HG02981 (cell line): ENCODE results near the gene SELP.

Experiments
- ATAC-seq: cut with Tn5 transposase; IDR thresholded peaks from one replicate; pipeline ENCODE4 v1.9.1; 2021; ENCODE audit warnings: mild to moderate bottlenecking, moderate library complexity; ENCODE audit not compliant: unreplicated experiment

Gene SELP

DNA sequence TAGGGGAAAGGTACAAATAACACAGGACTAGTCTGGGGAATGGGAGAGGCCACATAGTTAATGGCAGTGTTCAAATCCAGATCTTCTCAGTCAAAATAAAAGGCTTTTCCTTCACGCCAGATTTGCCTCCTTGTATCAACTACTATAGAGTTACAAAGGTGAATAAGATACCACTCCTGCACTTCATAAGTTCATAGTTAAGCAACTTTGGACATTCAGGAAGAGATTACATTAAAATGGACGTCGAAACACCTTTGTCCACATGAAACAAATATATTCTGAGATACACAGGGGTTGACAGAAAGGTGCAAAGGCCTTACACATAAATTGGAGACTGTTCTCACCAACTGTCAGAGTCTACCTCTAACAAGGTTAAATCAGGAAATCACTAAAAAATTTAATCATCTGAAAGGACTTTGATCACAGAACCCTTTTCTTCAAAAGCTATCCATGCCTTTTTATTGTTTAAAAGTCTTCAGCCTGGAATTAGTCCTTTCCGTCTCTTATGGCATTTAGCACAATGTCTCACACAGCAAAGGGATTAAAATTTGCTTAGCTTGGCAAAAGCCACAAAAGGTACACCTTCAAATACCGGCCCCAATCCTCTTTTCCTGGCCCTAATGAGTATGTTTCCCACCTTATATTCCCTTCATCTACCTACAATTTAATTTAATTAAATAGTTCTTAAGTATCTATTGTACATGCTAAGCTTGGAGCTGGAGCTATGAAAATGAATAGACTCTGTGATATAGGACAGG lies 51.8 kb downstream of the SELP start:
- ATAC-seq, result no peak

GRCh38 chr1:169576935-169577331 lies 53.0 kb downstream of the SELP start:
- ATAC-seq, result no peak

GRCh38 chr1:169576241-169576934 lies 53.5 kb downstream of the SELP start:
- no peak for ATAC-seq

- ATAC-seq, result no peak
Observed at GRCh38 chr1:169574336-169574735, 55.6 kb downstream of the SELP start.

DNA sequence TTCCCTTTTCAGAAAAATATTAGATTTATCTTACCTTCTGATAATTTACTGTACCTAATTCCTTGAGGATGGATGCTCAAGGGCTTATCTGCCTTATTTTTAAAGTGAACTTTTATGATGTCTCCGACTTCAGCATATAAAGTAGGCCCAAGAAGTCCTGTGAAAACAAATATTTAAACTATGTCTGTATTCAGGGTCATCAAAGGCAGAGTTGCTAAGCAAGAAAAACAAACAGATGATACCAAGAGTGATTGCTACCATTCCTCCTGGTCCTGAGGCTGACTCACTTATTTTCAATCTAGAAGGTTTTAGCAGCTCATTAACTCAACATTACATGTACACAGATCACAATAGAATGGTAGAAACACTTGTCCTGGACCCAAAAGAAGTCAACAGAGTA lies 57.7 kb downstream of the SELP start:
- ATAC-seq, result no peak

- ATAC-seq, result no peak
Observed at GRCh38 chr1:169571450-169571849, 58.5 kb downstream of the SELP start.

GRCh38 chr1:169570172-169570574 lies 59.8 kb downstream of the SELP start:
- ATAC-seq, result no peak

GRCh38 chr1:169568497-169568896 lies 61.4 kb downstream of the SELP start:
- ATAC-seq, result no peak

DNA sequence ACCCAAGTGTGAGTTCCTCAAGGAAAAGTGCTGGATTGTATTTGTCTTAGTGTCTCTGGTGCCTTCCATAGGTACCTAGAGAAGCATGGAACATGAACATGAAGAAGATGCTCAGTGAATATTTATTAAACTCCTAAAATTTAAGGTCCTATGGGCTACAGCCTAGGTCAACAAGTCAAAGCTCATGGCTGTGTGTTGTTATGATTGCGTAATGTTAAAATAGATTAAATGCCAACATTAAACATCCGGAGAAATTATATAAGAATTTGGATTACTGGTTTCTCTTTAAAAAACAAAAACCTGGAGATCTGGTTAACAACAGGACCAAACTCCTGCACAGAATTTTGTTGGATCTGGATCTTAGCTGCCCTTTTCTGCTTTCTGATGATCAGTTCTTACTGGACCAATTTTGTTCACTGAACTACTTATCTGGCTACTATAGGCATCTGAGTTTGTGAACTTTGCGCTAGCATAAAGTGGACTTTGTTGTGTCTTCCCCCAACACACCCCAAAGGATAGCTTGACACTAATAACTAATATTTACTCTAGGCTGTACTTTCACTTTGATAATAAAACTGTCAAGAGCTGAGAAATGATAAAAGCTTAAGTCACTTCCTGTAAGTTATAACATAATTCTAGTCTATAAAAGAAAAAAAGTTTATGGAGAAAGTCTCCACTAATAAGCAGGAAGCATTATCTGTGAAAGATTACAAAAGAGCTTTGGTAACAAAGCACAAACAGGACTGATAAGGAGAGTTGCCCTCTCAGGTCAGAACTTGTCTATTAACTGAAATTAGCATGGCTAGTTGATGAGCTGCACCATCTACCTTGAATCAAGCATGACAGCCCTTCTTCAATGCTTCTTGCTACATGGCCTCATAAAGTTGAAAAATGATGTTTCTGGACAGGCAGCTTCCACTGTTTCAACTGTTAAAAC lies 64.3 kb downstream of the SELP start:
- ATAC-seq, result no peak

GRCh38 chr1:169563650-169564049 lies 66.3 kb downstream of the SELP start:
- no peak for ATAC-seq

DNA sequence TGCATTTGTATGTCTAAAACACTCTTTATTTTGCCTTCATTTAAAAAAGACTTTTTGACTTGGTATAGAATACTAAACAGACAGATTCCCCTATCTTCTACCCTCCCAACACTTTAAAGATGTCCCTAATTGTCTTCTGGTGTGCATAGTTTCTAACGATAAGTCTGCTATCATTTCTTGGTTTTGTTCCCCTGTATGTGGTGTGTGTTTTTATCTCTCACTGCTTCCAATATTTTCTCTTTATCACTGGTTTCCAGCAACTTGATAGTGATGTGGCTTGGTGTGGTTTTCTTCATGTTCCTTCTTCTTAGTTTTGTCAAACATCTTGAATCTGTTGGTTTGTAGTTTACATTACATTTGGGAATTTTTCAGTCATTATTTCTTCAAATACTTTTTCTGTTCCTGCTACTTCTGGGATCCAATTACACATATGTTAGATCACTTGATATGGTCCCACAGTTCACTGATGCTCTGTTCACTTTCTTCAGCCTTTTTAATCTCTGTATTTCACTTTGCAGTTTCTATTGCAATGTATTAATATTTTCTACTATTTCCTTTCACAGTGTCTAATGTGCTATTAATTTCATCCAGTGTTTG lies 66.8 kb downstream of the SELP start:
- ATAC-seq, result no peak

- ATAC-seq, result no peak
Observed at GRCh38 chr1:169561692-169562091, 68.2 kb downstream of the SELP start.

DNA sequence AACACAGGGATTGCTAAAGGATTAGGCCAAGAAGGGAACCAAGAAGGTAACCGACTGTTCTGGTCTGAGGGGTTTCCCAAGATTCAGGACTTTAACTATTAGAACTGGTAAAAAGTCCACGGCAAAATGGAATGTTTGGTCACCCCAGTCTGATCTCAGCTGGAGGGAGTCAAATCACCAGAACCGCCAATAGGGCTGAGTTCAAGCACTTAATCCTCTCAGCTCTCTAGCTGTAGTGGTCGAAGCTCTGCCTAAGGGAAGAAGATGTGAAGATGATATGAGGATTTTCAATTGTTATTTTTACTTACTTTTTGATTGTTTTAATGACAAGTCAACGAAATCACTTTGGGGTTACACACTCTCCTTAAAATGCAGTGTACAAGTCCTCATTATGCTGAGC lies 72.8 kb downstream of the SELP start:
- ATAC-seq, result no peak

DNA sequence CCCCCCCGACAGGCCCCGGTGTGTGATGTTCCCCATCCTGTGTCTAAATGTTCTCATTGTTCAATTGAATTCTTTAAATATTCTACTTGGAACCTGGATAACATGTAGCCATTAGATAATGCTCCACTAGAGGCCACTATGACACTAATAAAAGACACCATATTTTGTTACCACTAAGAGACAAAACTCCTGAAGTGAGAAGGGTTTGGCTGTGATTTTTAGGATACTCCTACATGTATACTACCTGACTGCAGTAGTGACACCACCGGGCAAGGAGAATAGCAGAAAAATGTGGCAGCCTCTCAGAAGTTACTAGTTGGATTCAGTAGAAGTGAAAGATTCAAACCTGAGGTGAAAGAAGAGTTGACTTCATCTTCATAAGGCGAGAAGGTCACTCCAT lies 79.6 kb downstream of the SELP start:
- no peak for ATAC-seq

GRCh38 chr1:169548282-169548681 lies 81.6 kb downstream of the SELP start:
- no peak for ATAC-seq

- no peak for ATAC-seq
Observed at GRCh38 chr1:169546087-169546995, 83.6 kb downstream of the SELP start.

- no peak for ATAC-seq
Observed at GRCh38 chr1:169545472-169545871, 84.5 kb downstream of the SELP start.

GRCh38 chr1:169538998-169539871 lies 90.7 kb downstream of the SELP start:
- ATAC-seq, result no peak
